Measurements from ENCODE around the gene ZDHHC8. TPM values are rescaled to one million over a fixed set of nuclear protein-coding genes. Genes with fewer than 3 reads are reported as not detected.

ZDHHC8 gene
- total RNA-seq, 1 donor from 2014 or later, result 88.0 TPM

- Histone ChIP-seq H3K4me1 (no peaks in the 10 kb centered on the region), H3K27ac (no peak overlapping the region), H3K36me3 (peaks cover 86% of the 10 kb centered on the region), H3K4me3 (no peak overlapping the region), H3K9me3 (no peaks in the 10 kb centered on the region), H3K27me3 (no peaks in the 10 kb centered on the region)
- intact Hi-C loops (cut with DNase I), result no loop called here
- no peak for ATAC-seq
- no peak for TF ChIP-seq CTCF (IDR thresholded peaks at IDR 0.05)
- DNase-seq, result no peak
These were observed 29.3 kb upstream of the ZDHHC8 start for GRCh38 chr22:20102203-20102780.

GRCh38 chr22:20105456-20106204, 26.0 kb upstream of the ZDHHC8 start:
- no peak for TF ChIP-seq CTCF (IDR thresholded peaks at IDR 0.05)
- peaks cover 87% of the 10 kb centered on the region for H3K36me3 ChIP-seq
- no peak overlapping the region for H3K27ac ChIP-seq

GRCh38 chr22:20106205-20106848, 25.3 kb upstream of the ZDHHC8 start:
- ATAC-seq, result no peak
- intact Hi-C loops (cut with DNase I), result no loop called here
- Histone ChIP-seq H3K27ac (no peak overlapping the region), H3K27me3 (no peaks in the 10 kb centered on the region), H3K4me3 (no peak overlapping the region), H3K36me3 (peaks cover 88% of the 10 kb centered on the region), H3K9me3 (no peaks in the 10 kb centered on the region), H3K4me1 (no peaks in the 10 kb centered on the region)
- TF ChIP-seq CTCF (IDR thresholded peaks at IDR 0.05), result no peak
- DNase-seq, result no peak

More at GRCh38 chr22:20105456-20106204, 26.0 kb upstream of the ZDHHC8 start:
- DNase-seq (no peak), ATAC-seq (no peak)
- intact Hi-C loops (cut with DNase I), result no loop called here
- H3K27me3 ChIP-seq, result no peaks in the 10 kb centered on the region
- no peak overlapping the region for H3K4me3 ChIP-seq
- no peaks in the 10 kb centered on the region for H3K9me3 ChIP-seq
- no peaks in the 10 kb centered on the region for H3K4me1 ChIP-seq

GRCh38 chr22:20106849-20107237, 24.8 kb upstream of the ZDHHC8 start:
- Histone ChIP-seq H3K27ac (no peak overlapping the region), H3K9me3 (no peaks in the 10 kb centered on the region), H3K4me1 (no peaks in the 10 kb centered on the region), H3K27me3 (no peaks in the 10 kb centered on the region), H3K4me3 (no peak overlapping the region), H3K36me3 (peaks cover 85% of the 10 kb centered on the region)
- intact Hi-C loops (cut with DNase I), result no loop called here
- no peak for ATAC-seq
- no peak for TF ChIP-seq CTCF (IDR thresholded peaks at IDR 0.05)
- DNase-seq, result no peak

- Histone ChIP-seq H3K4me3 (no peak overlapping the region), H3K36me3 (peaks cover 84% of the 10 kb centered on the region), H3K27ac (no peak overlapping the region), H3K4me1 (no peaks in the 10 kb centered on the region), H3K9me3 (no peaks in the 10 kb centered on the region), H3K27me3 (no peaks in the 10 kb centered on the region)
- intact Hi-C loops (cut with DNase I), result no loop called here
- no peak for TF ChIP-seq CTCF (IDR thresholded peaks at IDR 0.05)
- ATAC-seq (no peak), DNase-seq (no peak)
These were observed 24.1 kb upstream of the ZDHHC8 start for GRCh38 chr22:20107471-20107901.

All from upper lobe of right lung (tissue), 1 donor.